Uterus (tissue), 2 donors: ENCODE results near the gene ATP6V0D1.

Source experiments
- POLR2A ChIP-seq, 2 donors: fragments of 450-650 bp; IDR thresholded peaks; one replicate each; pipeline ENCODE4 v1.6.1; 2016; ENCODE audit warnings: antibody characterized with exemption in 2 of 2, mild to moderate bottlenecking in 1 of 2, moderate library complexity in 1 of 2
- TF ChIP-seq, protein P1 (sequence below), 4 experiments: fragments of 200-600 bp in 2 of 4; fragments of 450-650 bp in 2 of 4; sonication (generic) in 2 of 4; IDR thresholded peaks; one replicate each; pipeline ENCODE4 v1.5.1; 2016 to 2019; ENCODE audit warnings: antibody characterized with exemption in 4 of 4, mild to moderate bottlenecking in 2 of 4, moderate library complexity in 1 of 4

DNA sequence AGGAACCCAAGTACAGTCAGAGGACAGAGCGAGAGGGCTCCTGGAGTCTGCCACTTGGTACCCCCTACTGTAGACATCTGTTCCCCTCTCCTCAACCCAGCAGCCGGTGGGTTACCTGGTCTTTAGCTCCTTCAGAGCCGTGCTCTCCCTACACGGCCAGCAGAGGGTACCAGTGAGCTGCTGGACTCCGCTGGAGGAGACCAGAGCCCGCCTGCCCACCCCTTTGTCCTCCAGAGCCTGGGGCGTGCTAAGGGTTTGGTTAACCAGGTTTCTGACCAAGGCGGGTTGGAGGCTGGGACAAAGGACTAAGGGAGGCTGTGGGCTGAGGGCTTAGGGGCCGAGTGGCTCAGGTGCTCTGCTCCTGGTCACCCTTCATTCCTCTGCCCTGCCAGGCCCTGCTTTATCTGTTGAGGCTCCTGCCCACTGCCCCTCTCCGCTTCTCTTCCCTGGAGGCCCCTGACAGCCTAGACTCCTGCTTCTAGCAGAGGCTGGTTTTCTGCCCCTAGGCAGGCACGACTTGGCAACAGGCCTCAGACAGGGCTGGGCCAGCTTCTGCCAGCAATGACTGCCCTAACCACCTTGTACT, 52.7 kb downstream of the ATP6V0D1 start:
- TF ChIP-seq, protein P1, sequence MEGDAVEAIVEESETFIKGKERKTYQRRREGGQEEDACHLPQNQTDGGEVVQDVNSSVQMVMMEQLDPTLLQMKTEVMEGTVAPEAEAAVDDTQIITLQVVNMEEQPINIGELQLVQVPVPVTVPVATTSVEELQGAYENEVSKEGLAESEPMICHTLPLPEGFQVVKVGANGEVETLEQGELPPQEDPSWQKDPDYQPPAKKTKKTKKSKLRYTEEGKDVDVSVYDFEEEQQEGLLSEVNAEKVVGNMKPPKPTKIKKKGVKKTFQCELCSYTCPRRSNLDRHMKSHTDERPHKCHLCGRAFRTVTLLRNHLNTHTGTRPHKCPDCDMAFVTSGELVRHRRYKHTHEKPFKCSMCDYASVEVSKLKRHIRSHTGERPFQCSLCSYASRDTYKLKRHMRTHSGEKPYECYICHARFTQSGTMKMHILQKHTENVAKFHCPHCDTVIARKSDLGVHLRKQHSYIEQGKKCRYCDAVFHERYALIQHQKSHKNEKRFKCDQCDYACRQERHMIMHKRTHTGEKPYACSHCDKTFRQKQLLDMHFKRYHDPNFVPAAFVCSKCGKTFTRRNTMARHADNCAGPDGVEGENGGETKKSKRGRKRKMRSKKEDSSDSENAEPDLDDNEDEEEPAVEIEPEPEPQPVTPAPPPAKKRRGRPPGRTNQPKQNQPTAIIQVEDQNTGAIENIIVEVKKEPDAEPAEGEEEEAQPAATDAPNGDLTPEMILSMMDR (IDR thresholded peaks at IDR 0.05), result peak; percentile 92 to 93 (median 92)
- TF ChIP-seq POLR2A (IDR thresholded peaks at IDR 0.05), result no peak
